GM19397 (cell line): ENCODE data around the gene GNB1.
"Not testable (repeated sequence)": the region's sequence is repeated elsewhere in the genome, so short reads cannot be mapped to it uniquely, and the experiment has no call there.

Experiments
- ATAC-seq: cut with Tn5 transposase; IDR thresholded peaks from one replicate; pipeline ENCODE4 v1.9.1; 2021; ENCODE audit warnings: mild to moderate bottlenecking, moderate library complexity; ENCODE audit not compliant: unreplicated experiment

GNB1 gene

GRCh38 chr1:1890506-1891348, at the start of gene GNB1:
Gene GNB1 (minus strand): TSS chr1:1891087. CDS start chr1:1825453, 65,634 bp downstream.
- ATAC-seq = peak; percentile 80

DNA sequence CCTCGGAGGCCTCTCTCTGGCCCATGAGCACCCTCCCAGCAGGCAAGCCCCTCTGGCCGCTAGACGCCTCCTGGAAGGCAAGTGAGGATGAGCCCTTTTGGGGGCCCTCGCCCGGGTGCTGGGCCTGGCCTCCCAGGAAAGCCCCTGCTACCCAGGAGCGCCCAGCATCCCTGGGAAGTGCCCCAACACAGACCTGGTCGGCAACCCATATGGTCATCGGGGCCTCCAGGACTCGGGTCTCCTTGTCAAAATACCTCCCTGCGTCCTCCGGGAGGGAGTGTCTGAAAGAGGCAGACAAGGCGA, 49.2 kb upstream of the GNB1 start:
- no peak for ATAC-seq

- no peak for ATAC-seq
Measured at GRCh38 chr1:1939296-1940122, 48.6 kb upstream of the GNB1 start.

GRCh38 chr1:1938613-1939295, 47.9 kb upstream of the GNB1 start:
- ATAC-seq = no peak

DNA sequence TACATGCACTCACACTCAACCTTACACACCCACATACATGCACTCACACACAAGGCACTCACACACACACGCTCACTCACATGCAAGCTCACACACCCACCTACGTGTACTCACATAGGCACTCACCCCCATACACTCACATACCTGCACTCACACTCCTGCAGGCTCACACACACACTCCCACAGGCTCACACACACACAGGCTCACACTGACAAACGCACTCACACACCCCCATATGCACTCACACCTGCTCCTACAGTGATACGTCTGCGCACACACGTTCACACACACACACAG, 47.3 kb upstream of the GNB1 start:
- ATAC-seq = no peak

- ATAC-seq = no peak
Measured at GRCh38 chr1:1937549-1938275, 46.8 kb upstream of the GNB1 start.

- ATAC-seq = no peak
Measured at GRCh38 chr1:1937061-1937460, 46.2 kb upstream of the GNB1 start.

DNA sequence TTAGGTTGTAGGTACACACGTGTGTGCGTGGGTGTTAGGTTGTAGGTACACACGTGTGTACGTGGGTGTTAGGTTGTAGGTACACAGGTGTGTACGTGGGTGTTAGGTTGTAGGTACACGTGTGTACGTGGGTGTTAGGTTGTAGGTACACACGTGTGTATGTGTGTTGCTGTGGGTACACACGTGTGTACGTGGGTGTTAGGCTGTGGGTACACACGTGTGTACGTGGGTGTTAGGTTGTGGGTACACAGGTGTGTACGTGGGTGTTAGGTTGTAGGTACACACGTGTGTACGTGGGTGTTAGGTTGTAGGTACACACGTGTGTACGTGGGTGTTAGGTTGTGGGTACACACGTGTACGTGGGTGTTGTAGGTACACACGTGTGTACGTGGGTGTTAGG, 44.0 kb upstream of the GNB1 start:
- not testable (repeated sequence) for ATAC-seq

- ATAC-seq = no peak
Measured at GRCh38 chr1:1929639-1930545, 39.0 kb upstream of the GNB1 start.

DNA sequence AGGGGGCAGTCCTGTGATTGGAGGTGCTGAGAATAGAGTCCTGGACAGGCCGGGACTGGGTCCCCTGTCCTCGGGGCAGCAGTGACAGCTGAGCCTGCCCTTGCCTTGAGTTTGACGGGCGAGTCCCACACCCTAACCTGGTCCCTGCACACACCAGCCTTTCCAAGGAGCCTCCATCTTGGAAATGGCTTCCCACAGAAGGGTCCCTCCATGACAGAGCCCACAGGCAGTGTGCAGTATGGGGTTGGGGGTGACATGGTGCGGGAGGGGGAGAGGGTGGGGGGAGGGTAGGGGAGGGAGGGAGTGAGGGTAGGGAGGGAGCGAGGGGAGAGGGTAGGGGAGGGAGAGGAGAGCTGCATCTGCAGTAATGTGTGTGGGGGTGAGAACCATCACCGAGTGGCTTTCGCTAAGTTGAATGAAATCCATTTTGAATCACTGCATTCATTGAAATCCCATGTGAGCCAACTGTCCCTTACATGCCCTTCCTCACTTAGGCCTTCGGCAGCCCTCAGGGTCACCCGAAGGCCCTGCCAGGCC, 38.3 kb upstream of the GNB1 start:
- ATAC-seq = no peak

GRCh38 chr1:1928231-1929101, 37.6 kb upstream of the GNB1 start:
- no peak for ATAC-seq

GRCh38 chr1:1927751-1928150, 36.9 kb upstream of the GNB1 start:
- ATAC-seq = no peak

- ATAC-seq = no peak
Measured at GRCh38 chr1:1926886-1927660, 36.2 kb upstream of the GNB1 start.

DNA sequence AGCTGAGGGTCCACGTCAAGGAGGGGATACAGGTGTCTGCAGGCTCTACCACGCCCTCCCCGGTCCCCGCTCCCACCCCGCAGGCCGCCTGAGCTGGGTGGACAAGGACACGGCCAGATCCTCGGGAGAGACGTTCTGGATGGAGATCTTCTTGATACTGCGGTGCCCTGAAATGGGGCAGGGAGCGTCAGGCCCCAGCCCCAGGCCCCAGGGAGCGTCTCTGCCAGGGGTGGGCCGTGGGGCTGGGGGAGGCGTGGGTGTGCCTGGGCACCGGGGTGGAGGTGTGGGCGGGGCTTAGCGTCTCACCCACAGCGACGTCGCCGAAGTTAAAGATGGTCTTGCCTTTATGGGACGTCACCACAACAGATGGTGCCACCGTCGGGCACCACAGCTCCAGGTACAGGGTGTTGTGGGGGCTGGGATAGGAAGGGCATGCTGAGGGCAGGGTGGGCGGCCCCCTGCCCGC, 35.5 kb upstream of the GNB1 start:
- no peak for ATAC-seq

DNA sequence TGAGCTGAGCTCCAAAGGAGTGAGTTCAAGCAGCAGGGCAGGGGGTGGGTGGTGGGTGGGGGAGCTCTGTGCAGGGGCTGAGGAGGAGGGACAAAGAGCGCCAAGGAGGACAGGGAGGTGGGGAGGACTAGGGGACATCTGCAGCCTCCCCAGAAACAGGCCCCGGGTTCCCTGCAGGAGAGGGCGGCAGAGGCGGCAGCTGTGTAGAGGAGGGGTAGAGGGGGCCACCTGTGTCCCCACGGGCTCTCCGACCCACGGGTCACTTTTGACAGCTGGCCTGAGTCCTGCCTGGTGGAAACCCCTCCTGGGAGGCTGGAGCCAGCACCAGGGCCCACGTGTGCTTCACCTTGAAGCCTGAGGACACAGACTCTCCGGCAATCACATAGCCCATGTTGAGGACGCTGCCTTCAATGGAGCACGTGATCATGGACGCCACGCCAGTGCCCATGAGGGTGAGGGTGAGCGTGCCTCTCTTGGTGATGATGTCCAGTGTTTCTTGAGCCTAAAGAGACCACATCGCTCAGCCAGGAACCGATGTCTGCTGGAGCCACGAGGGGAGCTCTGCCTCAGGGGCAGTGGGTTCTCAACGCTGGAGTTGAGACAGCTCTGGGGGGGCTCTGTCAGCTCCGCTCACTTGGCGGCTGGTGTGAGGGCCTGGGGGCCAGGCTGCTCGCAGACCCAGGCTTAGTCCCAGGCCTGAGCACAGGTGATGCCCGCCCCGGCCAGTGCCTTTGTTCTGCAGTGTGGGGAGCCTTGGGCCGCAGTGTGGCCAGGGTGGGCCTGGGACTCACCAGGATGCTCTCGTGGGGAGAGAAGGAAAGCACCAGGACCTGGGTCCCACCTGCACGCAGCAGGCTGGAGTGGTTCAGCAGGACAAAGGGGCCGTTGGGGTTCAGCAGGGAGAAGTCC, 34.8 kb upstream of the GNB1 start:
- no peak for ATAC-seq

DNA sequence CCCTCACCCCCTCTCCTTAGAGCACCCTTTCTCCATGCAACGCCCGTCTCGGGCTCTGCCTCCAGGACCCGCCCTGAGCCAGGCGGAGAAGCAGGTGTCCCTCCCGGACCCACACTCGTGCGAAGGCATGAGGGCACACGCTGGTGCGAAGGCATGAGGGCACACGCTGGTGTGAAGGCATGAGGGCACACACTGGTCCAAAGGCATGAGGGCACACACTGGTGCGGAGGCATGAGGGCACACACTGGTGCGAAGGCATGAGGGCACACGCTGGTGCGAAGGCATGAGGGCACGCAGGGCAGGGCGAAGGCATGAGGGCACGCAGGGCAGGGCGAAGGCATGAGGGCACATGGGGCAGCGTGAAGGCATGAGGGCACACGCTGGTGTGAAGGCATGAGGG, 34.0 kb upstream of the GNB1 start:
- no peak for ATAC-seq

- no peak for ATAC-seq
Measured at GRCh38 chr1:1924386-1924785, 33.5 kb upstream of the GNB1 start.
